HG03066 (cell line): Measurements from ENCODE around the gene SH2B3.
"Not testable (repeated sequence)": the region's sequence is repeated elsewhere in the genome, so short reads cannot be mapped to it uniquely, and the experiment has no call there.

Source experiments
- ATAC-seq: cut with Tn5 transposase; IDR thresholded peaks from one replicate; pipeline ENCODE4 v1.9.1; 2021; ENCODE audit warnings: low read depth; ENCODE audit not compliant: unreplicated experiment

Gene SH2B3

DNA sequence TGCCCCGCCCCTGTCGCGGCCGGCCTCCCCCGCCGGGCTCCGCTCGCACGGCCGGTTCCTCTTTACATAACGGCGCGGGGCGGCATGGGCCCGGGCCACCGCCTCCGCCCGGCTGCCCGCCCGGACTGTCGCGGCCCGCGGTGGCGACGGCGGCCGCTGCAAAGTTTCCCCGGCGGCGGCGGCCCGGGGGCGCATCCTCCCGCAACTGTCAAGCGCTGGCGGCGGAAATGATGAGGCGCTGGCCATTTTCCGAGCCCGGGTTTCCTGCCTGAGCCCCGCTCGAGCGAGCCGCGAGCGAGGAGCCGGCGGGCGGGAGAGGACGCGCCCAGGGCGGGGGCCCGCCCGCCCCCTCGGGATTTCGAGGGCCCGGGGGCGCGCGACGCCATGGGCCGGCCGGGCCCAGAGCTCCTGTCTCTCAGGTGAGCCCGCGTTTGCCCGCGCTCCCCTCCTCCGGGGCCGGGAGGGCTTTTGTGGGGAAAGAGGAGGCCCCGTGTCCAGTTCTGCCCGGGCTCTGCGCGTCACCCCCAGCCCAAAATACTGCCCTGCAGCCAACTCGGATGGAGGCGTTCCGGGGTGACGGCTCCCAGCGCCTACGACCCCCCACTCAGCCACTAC lies at the start of gene SH2B3:
TSS of gene SH2B3 (plus strand) at position 65 of the 615 bp plus-strand sequence. CDS start 12,223 bp downstream, outside the sequence.
- ATAC-seq: peak; percentile 11

DNA sequence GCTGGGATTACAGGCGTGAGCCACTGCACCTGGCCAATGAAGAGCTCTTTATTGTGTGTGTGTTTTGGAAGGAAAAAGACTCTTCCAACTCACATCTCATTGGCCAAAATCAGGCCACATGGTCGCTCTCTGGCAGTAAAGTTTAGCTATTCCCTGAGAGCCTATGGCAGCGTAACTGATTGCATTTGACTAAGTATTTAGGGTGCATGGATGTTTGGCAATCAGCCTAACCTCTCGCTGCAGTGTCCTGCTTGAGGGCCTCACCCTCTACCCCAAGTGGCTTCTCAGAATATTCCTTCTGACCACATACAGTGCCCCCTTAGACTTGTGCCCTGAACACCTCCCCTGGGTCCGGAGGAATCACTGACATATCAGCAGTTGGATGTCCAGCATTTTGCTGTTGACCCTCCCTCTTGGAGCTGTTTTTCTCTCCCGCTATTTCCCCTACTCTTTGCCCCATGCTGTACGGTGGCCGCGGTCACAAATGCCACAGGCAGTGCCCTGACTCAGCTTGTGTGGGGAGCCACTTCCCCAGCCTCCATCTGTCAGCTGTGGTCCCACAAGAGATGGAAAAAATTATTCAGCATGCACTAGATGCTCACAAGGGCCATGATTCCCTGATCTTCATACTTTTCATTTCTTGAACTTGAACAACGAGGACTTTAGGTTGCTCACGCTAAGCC lies 46.4 kb upstream of the SH2B3 start:
- ATAC-seq: no peak

DNA sequence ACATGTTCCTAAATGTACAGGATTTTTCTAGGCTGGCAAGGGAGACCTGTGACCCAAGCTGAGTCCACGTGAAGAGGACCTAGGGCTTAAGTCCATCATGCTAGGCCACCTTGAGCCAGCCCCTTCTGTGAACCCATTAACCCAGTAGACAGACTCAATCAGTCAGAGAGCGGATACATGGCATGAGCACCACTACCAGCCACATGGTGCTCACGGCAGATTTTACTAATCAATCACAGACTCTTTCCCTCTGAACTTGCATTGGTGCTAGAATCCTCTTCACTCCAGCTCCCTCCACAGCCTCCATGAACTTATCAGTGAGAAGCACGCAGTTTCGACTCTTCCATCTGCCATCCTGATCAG lies 45.8 kb upstream of the SH2B3 start:
- ATAC-seq: no peak

DNA sequence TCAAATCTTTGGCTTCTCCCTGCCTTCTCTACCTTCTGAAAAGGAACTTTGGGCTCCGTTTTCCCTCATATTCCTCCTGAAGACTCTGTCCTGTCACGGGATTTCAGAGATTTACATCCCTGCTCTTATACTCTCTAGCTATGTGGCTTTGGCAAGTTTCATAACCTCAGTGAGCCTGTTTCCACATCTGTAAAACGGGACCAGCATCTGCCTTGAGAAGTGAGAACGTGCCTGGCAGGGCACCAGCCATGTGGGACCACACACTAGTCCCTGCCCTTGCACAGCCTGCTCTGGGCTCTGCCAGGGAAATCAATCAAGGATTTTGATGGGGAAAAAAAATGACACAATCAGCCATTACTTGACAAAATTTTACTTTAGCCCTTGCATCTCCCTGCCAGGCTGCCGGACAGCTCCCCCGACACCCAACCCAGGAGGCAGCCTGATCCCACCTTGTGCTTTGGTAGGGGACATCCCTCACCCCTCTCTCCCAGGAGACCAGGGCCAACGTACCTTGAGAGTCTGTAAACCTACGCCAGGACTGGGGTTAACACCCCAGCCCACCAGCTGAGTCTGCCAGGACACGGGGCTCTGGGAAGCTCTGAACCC lies 45.3 kb upstream of the SH2B3 start:
- ATAC-seq: no peak

DNA sequence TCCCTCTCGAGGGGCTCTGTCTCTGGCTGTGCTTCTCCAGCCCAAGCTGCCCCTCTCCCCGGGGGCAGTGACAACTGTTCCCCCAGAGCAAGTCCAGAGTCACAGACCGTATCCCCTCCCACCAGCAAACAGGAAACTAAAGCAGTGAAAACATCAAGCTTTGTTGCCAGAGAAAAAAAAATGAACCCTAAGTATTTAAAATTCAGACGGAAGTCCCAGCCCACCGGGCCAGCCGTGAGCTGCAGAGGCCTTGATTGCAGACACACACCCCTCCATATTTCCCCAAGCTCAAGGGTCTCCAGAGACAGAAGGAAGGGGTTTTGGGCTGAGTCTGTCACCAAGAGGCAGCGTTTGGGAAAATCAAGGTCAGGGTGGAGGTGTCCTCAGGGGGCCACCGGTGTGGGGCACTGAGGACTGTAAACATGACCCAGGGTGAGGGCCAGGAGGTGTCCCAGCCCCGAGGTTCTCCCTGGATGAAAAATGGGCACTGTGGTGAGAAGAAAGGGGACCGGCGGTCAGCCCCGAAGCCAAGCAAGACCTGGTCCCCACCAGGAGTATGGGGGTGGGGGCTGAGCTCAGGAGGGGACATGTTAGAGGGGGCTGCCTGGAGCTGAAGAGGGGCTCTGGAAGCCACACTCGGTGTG lies 44.5 kb upstream of the SH2B3 start:
- ATAC-seq: no peak

DNA sequence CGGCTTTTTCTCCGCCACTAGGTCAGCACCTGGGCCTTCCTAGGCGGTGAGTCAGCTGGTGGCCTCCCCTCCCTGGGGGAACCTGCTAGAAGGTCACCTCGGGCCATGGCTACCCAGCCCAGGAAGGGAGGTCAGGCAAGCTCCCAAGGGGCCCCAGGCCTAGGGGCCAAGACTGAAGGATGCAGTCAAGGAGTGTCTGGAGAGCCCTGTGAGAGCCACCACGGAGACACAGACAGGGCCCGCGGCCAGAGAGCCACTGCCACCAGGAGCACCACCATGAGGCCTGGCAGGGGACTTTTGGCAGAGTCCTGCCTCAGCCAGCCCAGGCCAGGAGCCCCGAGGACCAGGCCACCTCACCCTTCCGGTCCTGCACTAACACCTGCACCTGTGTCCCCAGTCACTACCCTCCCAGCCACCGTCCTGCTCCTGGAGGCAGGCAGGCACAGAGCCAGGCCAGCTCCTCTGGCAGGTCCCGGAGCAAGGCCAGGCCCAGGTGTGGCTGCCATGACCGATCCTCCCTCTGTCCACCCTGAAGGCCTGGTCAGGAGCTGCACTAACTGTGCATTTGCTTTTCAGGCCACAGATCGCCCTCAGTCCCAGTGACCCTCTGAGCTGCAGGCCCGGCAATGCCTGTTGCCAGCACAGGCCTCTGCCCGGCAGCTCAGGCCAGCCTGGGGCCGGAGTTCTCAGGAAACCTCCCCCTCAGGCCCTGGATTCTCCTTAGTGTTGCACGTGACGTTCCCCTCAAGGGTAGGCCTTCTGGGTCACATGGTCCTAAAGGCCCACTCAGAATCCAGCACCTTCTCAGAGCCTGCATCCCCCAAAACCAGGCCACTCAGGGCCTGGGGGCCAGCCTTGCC lies 43.8 kb upstream of the SH2B3 start:
- no peak for ATAC-seq

DNA sequence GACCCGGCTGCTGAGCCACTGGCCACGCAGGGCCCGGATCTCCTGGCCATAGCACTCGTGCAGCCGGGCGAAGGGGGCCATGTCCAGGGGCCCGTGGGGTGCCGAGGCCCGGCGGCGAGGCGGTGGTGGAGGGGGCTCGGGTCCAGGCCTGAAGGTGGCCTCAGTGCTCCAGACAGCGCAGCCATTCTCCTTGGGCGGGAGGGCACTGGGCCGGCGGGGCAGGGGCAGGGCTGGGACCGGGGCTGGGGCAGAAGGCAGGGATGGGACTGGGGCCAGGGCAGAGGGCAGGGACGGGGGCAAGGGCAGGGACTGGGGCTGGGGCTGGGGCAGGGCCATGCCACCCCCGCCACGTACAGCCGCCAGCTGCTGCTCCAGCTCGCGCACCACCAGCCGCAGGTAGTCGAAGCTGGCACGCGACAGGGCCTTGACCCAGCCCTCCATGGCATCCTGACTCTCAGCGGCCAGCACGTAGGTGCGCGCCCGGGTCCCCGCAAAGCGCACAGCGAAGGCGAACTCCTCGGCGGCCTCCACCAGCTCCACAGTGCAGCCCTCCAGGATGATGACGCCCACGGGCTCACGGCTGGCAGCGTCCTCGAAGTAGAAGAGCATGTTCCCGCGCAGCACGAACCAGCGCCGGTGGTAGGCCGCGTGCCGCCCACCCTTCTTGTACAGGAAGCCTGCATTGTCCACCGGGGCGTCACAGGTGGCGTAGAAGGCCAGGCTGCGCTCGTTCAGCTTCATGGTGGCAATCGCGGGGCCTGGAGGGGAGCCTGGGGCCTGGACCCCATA lies 42.8 kb upstream of the SH2B3 start:
- no peak for ATAC-seq

DNA sequence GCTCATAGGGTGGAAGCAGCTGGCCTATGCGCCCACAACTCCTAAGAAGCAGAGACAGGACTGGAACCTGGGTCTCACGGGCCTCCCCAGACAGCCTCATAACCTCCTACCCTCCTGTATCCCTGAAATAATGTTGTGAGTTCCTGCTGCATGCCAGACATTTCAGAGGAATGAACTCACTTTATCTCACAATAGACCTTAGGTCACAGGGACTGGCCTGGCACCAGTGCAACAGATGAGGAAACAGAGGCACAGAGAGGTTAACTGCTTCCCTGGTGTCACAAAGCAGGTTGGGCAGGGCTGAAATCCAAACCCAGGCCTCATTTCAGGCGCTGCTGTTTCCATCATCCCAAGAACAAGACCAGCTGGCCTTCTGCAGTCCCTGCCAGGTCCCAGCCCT lies 42.1 kb upstream of the SH2B3 start:
- ATAC-seq: no peak

DNA sequence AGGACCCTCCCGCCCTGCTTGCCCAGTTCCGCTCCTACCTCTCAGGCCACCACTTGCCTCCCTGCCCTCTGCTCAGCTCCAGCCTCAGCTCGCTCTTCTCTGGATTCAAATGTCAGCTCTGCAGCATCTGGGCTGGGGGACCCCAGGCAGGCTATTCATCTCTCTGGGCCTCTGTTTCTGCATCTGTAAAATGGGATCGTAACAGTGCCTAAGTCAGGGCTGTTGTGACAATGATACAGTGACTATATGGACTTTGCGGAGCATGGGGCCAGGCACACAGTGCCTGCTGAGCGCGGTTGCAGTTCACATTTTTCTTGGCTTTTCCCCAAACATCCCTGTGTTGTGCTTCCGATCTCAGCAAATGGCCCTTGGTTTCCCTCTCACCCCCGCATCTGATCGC lies 39.6 kb upstream of the SH2B3 start:
- no peak for ATAC-seq

DNA sequence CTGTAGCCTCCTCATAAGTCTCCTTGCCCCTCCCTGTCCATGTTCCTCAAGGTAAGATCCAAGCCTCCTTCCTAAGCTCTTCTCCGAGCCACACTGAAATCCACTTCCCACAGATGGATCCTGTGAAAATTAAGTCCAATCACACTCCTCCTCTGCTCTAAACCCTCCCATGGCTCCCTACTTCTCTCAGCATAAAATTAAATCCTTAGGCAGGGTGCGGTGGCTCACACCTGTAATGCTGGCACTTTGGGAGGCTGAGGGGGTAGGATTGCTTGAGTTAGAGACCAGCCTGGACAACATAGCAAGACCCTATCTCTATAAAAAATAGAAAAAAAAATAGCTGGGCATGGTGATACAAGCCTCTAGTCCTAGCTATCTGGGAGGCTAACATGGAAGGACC lies 39.1 kb upstream of the SH2B3 start:
- no peak for ATAC-seq

DNA sequence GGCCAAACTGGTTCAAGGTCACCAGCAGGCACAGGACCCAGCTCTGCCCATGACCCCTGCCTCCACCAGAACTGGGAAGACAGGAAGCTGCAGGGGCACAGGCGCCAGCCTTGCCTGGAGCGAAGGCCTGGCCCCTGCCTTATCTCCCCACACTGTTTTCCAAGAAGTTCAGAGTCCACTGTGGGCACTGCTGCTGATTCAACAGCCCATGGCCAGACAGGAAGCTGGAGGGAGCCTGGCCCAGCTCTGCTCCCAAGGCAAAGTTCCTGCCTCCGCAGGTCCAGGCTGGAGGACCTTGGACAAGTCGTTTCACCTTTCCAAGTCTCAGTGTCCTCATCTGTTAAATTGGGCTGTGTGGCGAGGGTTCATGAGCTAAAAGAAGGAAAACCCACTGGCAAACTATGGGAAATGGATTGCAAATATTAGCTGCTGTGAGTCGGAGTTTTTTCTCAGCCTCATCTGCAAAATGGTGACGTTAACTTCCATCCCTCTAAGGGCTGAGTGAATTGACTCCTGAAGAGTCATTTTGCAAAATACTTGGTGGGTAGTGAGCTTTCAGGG lies 38.0 kb upstream of the SH2B3 start:
- ATAC-seq: no peak

DNA sequence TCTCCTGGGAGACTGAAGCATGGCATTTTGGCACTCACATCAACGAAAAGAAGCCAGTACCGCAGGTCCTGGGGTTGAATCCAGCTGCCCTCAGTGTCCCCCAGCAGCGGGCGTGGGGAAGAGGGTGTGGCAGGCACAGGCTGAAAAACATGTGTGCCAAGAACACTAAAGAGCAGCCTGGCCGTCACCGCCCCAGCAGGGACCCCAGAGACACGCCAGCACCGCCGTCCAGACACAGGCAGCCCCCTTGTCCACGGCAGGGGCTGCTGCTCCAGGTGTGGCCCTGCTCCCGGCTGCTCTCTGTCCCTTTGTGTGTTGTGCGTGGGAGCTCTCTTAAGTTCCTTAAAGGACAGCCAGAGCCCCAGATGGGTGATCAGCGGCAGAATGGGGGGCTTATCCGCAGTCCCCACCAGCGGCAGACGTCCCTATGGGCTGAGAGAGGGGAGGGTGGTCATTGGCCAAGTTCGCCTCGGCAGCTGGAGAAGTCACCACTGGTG lies 37.4 kb upstream of the SH2B3 start:
- ATAC-seq: no peak

DNA sequence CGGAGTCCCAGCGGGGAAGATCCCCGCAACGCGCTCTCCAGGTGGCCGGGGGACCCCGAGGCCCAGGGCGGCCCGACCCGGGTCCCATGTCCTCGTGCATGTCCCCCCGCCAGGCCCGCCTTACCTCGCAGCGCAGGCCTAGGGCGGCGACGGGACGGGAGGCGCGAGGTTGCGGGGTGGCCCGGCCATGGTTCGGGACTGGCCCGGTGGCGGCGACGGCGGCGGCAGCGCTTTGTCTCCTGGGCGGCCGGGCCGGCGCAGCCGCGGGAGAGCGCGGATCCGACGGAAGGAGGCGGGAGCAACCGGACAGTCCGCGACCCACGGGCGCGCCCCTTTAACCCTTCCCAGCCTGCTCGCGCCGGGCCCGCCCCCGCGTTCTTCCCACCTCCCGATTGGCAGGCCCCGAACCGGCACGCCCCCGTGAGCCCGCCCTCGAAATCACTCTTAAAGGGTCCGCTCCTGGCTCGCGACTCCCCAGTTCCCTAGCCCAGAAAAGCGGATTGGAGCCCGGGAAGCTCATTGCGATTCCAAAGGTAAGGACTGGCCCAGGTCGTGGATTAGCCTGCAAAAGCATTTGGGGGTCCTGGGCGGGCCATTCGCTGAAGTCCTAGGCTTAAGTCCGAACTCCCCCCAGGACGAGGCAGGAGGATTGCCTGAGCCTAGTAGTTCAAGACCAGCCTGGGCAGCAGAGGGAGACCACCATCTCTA lies 36.8 kb upstream of the SH2B3 start, which contains the start of gene PHETA1:
TSS of gene PHETA1 (minus strand) at position 308 of the 708 bp plus-strand sequence. CDS start 5,668 bp downstream, outside the sequence.
- ATAC-seq: peak; percentile 93

DNA sequence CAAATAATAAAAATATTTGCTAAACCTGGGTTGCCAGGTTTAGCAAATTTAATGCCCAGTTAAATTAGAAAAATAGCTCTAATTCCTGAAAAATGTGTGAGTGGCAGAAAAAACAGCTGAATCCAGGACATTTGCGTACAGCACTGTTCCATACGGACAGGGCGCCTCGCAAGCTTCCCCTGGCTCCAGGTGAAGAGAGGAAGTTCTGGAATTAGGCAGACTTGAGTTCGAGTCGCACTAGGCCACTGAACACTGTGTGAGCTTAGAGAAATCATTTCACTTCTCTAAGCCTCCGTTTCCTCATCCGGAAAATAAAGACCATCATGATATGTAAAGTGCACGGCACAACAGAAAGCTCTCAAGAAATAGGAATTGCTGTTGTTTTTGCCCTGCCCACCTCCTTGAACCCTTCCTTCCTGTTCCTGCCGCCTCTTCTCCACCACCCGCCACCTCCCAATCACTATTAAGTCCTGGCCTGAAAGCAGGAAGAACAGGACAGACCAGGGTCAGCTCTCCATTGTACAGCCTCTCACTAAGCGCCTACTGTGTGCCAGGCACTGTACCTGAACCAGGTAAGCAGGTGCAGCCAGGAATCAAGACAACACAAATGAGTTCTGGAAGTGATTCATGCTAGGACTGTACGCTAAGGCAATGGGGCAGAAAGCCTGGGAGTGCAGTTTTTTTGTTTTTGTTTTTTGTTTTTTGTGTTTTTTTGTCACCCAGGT lies 36.1 kb upstream of the SH2B3 start:
- ATAC-seq: no peak

DNA sequence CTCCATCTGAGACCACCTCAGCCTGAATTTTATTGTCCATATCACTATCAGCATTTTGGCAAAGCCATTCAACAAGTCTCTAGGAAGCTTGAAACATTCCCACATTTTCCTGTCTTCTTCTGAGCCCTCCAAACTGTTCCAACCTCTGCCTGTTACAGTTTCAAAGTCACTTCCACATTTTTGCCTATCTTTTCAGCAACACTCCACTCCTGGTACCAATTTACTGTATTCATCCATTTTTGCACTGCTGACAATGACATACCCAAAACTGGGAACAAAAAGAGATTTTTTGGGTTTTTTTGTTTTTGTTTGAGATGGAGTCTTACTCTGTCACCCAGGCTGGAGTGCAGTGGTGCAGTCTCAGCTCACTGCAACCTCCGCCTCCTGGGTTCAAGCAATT lies 32.5 kb upstream of the SH2B3 start:
- ATAC-seq: not testable (repeated sequence)

DNA sequence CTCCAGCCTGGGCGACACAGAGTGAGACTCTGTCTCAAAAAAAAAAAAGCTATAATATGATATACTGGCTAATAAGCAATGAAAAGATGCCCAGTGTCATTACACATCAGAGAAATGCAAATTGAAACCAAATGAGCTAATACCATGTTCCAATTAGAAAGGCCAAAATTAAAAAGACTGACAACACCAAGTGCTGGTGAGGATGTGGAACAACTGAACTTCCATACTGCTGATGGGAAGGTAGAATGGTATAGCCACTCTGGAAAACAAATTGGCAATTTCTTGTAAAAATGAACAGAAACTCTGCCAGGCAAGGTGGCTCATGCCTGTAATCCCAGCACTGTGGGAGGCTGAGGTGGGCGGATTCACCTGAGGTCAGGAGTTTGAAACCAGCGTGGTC lies 28.3 kb upstream of the SH2B3 start:
- ATAC-seq: no peak

DNA sequence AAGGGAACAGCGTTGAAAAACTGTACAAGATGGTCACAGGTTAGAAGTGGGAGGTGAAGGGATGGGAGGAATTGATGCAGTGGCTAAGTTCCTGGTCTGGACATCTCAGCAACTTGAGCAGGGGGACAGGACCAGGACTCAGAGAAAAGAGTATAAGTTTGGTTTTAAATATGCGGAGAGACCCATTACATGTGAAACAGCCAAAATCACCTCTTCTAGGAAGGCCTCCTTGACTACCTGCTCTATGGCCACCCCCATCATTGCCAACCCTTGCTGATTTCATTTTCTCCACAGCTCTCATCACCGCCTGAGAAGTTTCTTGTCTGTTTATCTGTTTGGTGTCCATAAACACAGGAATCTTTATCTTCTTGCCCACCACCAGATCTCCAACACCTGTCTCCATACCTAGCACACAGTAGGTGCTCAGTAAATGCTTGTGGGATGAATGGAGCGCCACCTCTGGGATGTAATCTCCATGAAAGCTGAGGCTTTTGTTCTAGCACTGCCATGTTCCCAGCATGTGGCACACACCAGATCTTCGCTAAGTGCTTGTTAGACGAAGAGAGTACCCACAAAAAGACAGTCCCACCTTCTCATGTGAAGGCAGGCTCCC lies 25.7 kb upstream of the SH2B3 start:
- no peak for ATAC-seq

DNA sequence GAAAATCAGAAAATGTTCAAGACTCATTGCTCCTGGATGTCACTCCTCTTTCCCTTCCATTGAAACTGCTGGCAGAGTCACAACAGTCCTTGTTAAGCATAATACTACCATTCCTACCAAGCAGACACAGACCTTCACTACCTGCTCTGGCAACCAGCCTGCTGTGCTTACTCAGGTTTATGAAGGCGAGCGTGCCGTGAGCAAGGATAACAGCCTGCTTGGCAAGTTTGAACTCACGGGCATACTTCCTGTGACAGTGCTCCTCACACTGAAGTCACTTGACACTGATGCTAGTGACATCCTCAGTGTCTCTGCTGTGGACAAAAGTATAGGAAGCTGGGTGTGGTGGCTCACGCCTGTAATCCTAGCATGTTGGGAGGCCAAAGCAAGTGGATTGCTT lies 21.1 kb upstream of the SH2B3 start:
- ATAC-seq: no peak
